Kidney epithelial cell (primary cell): ENCODE data around the gene CLPTM1L. TPM values are rescaled to one million over a fixed set of nuclear protein-coding genes. Genes with fewer than 3 reads are reported as not detected.

Source experiments
- DNase-seq: peaks from one replicate; pipeline ENCODE4 v3.0.0-alpha.2; 2010; ENCODE audit warnings: low read depth
- H3K27me3 ChIP-seq: 2 replicates; pipeline ENCODE4 v1.6.0; 2011; ENCODE audit warnings: low read length; ENCODE audit not compliant: control insufficient read depth, insufficient read depth
- H3K36me3 ChIP-seq: 2 replicates; pipeline ENCODE4 v1.5.1; 2011; ENCODE audit warnings: low read length; ENCODE audit not compliant: control insufficient read depth, insufficient read depth
- H3K4me3 ChIP-seq: 2 replicates; pipeline ENCODE4 v1.5.1; 2011; ENCODE audit warnings: low read depth, mild to moderate bottlenecking, control low read depth, low read length
- CTCF ChIP-seq: IDR thresholded peaks from 2 replicates; pipeline ENCODE4 v1.5.1; 2011; ENCODE audit warnings: mild to moderate bottlenecking, moderate library complexity, low read length, control low read depth, inconsistent platforms; ENCODE audit not compliant: insufficient read depth, poor library complexity, severe bottlenecking
- total RNA-seq: library from RNA; depleted of rRNA; stranded (reverse); fragments of >200 nt; gene quantifications from 2 replicates; pipeline ENCODE4 v1.2.3, GENCODE V29; 2015

Gene CLPTM1L
- total RNA-seq, 1 donor from 2014 or later: 159 TPM

GRCh38 chr5:1274471-1274870, 70.4 kb downstream of the CLPTM1L start:
- H3K27me3 ChIP-seq: no peaks in the 10 kb centered on the region
- no peak for DNase-seq
- no peak for TF ChIP-seq CTCF
- no peaks in the 10 kb centered on the region for H3K36me3 ChIP-seq
- no peak overlapping the region for H3K4me3 ChIP-seq

- Histone ChIP-seq H3K4me3 (no peak overlapping the region), H3K27me3 (no peaks in the 10 kb centered on the region), H3K36me3 (no peaks in the 10 kb centered on the region)
- TF ChIP-seq CTCF: no peak
- DNase-seq: no peak
These were observed 71.2 kb downstream of the CLPTM1L start for GRCh38 chr5:1273745-1274144.

- H3K36me3 ChIP-seq: no peaks in the 10 kb centered on the region
- H3K27me3 ChIP-seq: no peaks in the 10 kb centered on the region
- DNase-seq: no peak
- no peak for TF ChIP-seq CTCF
- no peak overlapping the region for H3K4me3 ChIP-seq
These were observed 72.7 kb downstream of the CLPTM1L start for GRCh38 chr5:1272201-1272600.

GRCh38 chr5:1270933-1271914, 73.7 kb downstream of the CLPTM1L start:
- TF ChIP-seq CTCF: no peak
- Histone ChIP-seq H3K4me3 (no peak overlapping the region), H3K27me3 (no peaks in the 10 kb centered on the region), H3K36me3 (no peaks in the 10 kb centered on the region)
- DNase-seq: no peak

GRCh38 chr5:1270426-1270825, 74.5 kb downstream of the CLPTM1L start:
- no peak overlapping the region for H3K4me3 ChIP-seq
- H3K36me3 ChIP-seq: no peaks in the 10 kb centered on the region
- no peak for TF ChIP-seq CTCF
- no peak for DNase-seq
- H3K27me3 ChIP-seq: no peaks in the 10 kb centered on the region
